Measurements from ENCODE around the gene POLG. TPM values are rescaled to one million over a fixed set of nuclear protein-coding genes. Genes with fewer than 3 reads are reported as not detected.

The POLG gene
- total RNA-seq (10 to 100 TPM; 51.2 to 84.9 TPM), polyA plus RNA-seq (10 to 100 TPM; 36.7 to 39.4 TPM)
- long read RNA-seq, donor 1, full-length matches to known transcripts = 12 of 12 reads
- long read RNA-seq, donor 1, partial matches to known transcripts = 0 of 12 reads
- long read RNA-seq, donor 1, other reads (novel, unspliced or antisense) = 0 of 12 reads
- long read RNA-seq, donor 2, partial matches to known transcripts = 0 of 4 reads
- long read RNA-seq, donor 2, other reads (novel, unspliced or antisense) = 0 of 4 reads
- long read RNA-seq, donor 3, full-length matches to known transcripts = 7 of 7 reads
- long read RNA-seq, donor 3, partial matches to known transcripts = 0 of 7 reads
- long read RNA-seq, donor 3, other reads (novel, unspliced or antisense) = 0 of 7 reads
- long read RNA-seq, donor 4, partial matches to known transcripts = 0 of 2 reads
- long read RNA-seq, donor 4, other reads (novel, unspliced or antisense) = 0 of 2 reads
- long read RNA-seq, donor 5, transcript POLG-206 (2 exons, 764 nt) = major isoform, 8 of 19 reads
- long read RNA-seq, donor 5, partial matches to known transcripts = 10 of 19 reads
- long read RNA-seq, donor 5, other reads (novel, unspliced or antisense) = 0 of 19 reads

GRCh38 chr15:89334510-89335297 lies at the start of gene POLG:
POLG (minus strand) TSS chr15:89334824; CDS start chr15:89333754, 1,070 bp downstream.
- TF ChIP-seq CTCF (IDR thresholded peaks at IDR 0.05; ENCODE audit: control extremely low read depth, extremely low read depth) = no peak
- peak within 1 kb of the TSS; percentile 21 to 71 for H3K9ac ChIP-seq (ENCODE audit: insufficient read depth in 1 of 2, low read length in 2 of 2)
- H3K9me3 ChIP-seq (ENCODE audit: control insufficient read depth in 4 of 4, insufficient read depth in 3 of 4, low read length in 3 of 4) = no peaks in the 10 kb centered on the region
- peaks cover 0 to 29% (median 5%) of the 10 kb centered on the region in 5 donors for H3K4me1 ChIP-seq (ENCODE audit: control insufficient read depth in 5 of 5, insufficient read depth in 5 of 5, low read length in 5 of 5)
- H3K4me3 ChIP-seq = peak within 1 kb of the TSS; percentile 92
- peaks cover 2 to 25% (median 22%) of the 10 kb centered on the region in 4 donors for H3K36me3 ChIP-seq (ENCODE audit: control insufficient read depth in 4 of 4, insufficient read depth in 4 of 4, low read length in 4 of 4)
- DNase-seq = peak; percentile 99 to 100 (median 99)
- peak; percentile 96 for ATAC-seq (ENCODE audit: insufficient read depth, low FRiP score)
- peak within 1 kb of the TSS; percentile 92 to 98 for H3K27ac ChIP-seq (ENCODE audit: low read depth in 1 of 2, low read length in 1 of 2)
- peaks cover 0 to 4% (median 0%) of the 10 kb centered on the region in 3 donors for H3K27me3 ChIP-seq (ENCODE audit: control insufficient read depth in 3 of 3, insufficient read depth in 3 of 3, low read length in 2 of 3)
- WGBS, 2 donors = 0 to 1% methylated on average over 54 to 85 of the region's 85 CpGs

- ATAC-seq (ENCODE audit: insufficient read depth, low FRiP score) = no peak
- Histone ChIP-seq H3K4me1 (ENCODE audit: control insufficient read depth in 5 of 5, insufficient read depth in 5 of 5, low read length in 5 of 5) (peaks cover 0 to 21% (median 8%) of the 10 kb centered on the region in 5 donors), H3K27me3 (ENCODE audit: control insufficient read depth in 3 of 3, insufficient read depth in 3 of 3, low read length in 2 of 3) (peaks cover 0 to 36% (median 13%) of the 10 kb centered on the region in 3 donors), H3K9me3 (ENCODE audit: control insufficient read depth in 4 of 4, insufficient read depth in 3 of 4, low read length in 3 of 4) (peaks cover 0 to 2% (median 0%) of the 10 kb centered on the region in 4 donors), H3K9ac (ENCODE audit: insufficient read depth in 1 of 2, low read length in 2 of 2) (no peak overlapping the region), H3K36me3 (ENCODE audit: control insufficient read depth in 4 of 4, insufficient read depth in 4 of 4, low read length in 4 of 4) (no peaks in the 10 kb centered on the region), H3K4me3 (no peak overlapping the region), H3K27ac (ENCODE audit: low read depth in 1 of 2, low read length in 1 of 2) (no peak overlapping the region)
- DNase-seq = no peak
- TF ChIP-seq CTCF (IDR thresholded peaks at IDR 0.05; ENCODE audit: control extremely low read depth, extremely low read depth) = no peak
- 71% methylated on average over 3 of the region's 3 CpGs for WGBS, 2 donors
Measured at GRCh38 chr15:89384176-89384604, 49.6 kb upstream of the POLG start.

- H3K4me1 ChIP-seq (ENCODE audit: control insufficient read depth in 5 of 5, insufficient read depth in 5 of 5, low read length in 5 of 5) = peaks cover 0 to 23% (median 9%) of the 10 kb centered on the region in 5 donors
- DNase-seq = peak; percentile 87 to 92 (median 89)
Measured at GRCh38 chr15:89383365-89384175, 48.9 kb upstream of the POLG start.

More at GRCh38 chr15:89383365-89384175, 48.9 kb upstream of the POLG start:
- no peaks in the 10 kb centered on the region for H3K36me3 ChIP-seq (ENCODE audit: control insufficient read depth in 4 of 4, insufficient read depth in 4 of 4, low read length in 4 of 4)
- no peak overlapping the region for H3K9ac ChIP-seq (ENCODE audit: insufficient read depth in 1 of 2, low read length in 2 of 2)
- H3K9me3 ChIP-seq (ENCODE audit: control insufficient read depth in 4 of 4, insufficient read depth in 3 of 4, low read length in 3 of 4) = peaks cover 0 to 5% (median 0%) of the 10 kb centered on the region in 4 donors
- ATAC-seq (ENCODE audit: insufficient read depth, low FRiP score) = no peak
- TF ChIP-seq CTCF (IDR thresholded peaks at IDR 0.05; ENCODE audit: control extremely low read depth, extremely low read depth) = no peak
- no peak overlapping the region for H3K27ac ChIP-seq (ENCODE audit: low read depth in 1 of 2, low read length in 1 of 2)
- H3K27me3 ChIP-seq (ENCODE audit: control insufficient read depth in 3 of 3, insufficient read depth in 3 of 3, low read length in 2 of 3) = peaks cover 0 to 33% (median 13%) of the 10 kb centered on the region in 3 donors
- no peak overlapping the region for H3K4me3 ChIP-seq
- 30 to 41% methylated on average over 10 of the region's 10 CpGs for WGBS, 2 donors
